GM12892 (cell line): ENCODE results near the gene CBR1.
"Not testable (repeated sequence)": the region's sequence is repeated elsewhere in the genome, so short reads cannot be mapped to it uniquely, and the experiment has no call there.

ENCODE experiments used
- DNase-seq: peaks from one replicate; pipeline ENCODE4 v3.0.0; 2011; ENCODE audit not compliant: insufficient read length
- FAIRE-seq: peaks from 2 replicates; lab custom pipeline; 2011; peaks lifted over from hg19 to GRCh38; lab: Jason Lieb, UNC
- POLR2A ChIP-seq: IDR thresholded peaks from 2 replicates; pipeline ENCODE4 v1.6.1; 2011; ENCODE audit warnings: low read depth, low read length, control low read depth
- POLR2AphosphoS5 ChIP-seq: IDR thresholded peaks from 2 replicates; pipeline ENCODE4 v1.6.1; 2011; ENCODE audit warnings: low read depth, low read length, control low read depth
- TAF1 ChIP-seq: IDR thresholded peaks from 2 replicates; pipeline ENCODE4 v1.6.1; 2011; ENCODE audit warnings: low read depth, mild to moderate bottlenecking, control low read depth, low read length, borderline replicate concordance

The CBR1 gene

GRCh38 chr21:36070999-36071398 is 1.2 kb downstream of the CBR1 start:
- TF ChIP-seq POLR2A (no peak), POLR2AphosphoS5 (no peak), TAF1 (no peak)
- DNase-seq (no peak), FAIRE-seq (no peak)

GRCh38 chr21:36072453-36073162 is 2.8 kb downstream of the CBR1 start:
- FAIRE-seq (no peak), DNase-seq (no peak)
- TF ChIP-seq POLR2AphosphoS5: no peak
- no peak for TF ChIP-seq POLR2A
- no peak for TF ChIP-seq TAF1

GRCh38 chr21:36073181-36073580 is 3.4 kb downstream of the CBR1 start:
- DNase-seq (no peak), FAIRE-seq (no peak)
- no peak for TF ChIP-seq TAF1
- no peak for TF ChIP-seq POLR2AphosphoS5
- no peak for TF ChIP-seq POLR2A

DNA sequence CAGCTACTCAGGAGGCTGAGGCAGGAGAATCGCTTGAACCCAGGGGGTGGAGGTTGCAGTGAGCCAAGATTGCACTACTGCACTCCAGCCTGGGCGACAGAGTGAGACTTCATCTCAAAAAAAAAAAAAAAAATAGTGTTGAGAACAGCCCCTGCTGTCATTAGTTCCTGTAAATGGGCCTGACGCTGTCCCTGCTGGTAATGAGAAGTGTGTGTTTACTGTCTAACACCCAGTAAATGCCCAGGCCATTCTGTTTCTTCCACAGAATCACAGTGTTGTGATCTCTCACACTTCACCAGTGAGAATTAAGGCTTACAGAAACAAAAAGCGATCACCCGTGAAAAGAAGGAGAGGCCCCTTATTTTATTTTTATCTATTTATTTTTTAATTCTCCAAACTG is 4.1 kb downstream of the CBR1 start:
- not testable (repeated sequence) for FAIRE-seq, DNase-seq

- TF ChIP-seq POLR2A (no peak), TAF1 (no peak)
- DNase-seq: no peak
- no peak for FAIRE-seq
Measured at GRCh38 chr21:36075171-36075570, 5.3 kb downstream of the CBR1 start.

DNA sequence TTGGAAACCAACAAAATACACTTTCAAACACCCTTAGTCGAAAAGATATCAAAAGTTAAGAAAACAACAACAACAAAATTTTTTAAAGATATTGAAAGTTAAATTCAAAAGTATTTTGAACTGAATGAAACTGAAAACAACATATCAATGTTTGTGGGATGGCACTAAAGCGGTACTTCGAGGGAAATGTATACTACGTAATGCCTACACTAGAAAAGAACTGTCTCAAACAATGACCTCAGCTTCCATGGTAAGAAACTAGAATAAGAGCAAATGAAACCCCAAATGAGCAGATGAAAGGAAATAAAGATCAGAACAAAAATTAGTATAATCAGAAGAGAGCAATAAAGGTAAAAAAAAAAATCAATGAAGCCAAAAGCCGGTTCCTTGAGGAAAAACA is 6.1 kb downstream of the CBR1 start:
- no peak for TF ChIP-seq POLR2A
- no peak for TF ChIP-seq TAF1
- TF ChIP-seq POLR2AphosphoS5: no peak
- FAIRE-seq (no peak), DNase-seq (no peak)

GRCh38 chr21:36076878-36077655 is 7.2 kb downstream of the CBR1 start:
- peak; percentile 5 for FAIRE-seq
- no peak for DNase-seq
- no peak for TF ChIP-seq POLR2AphosphoS5
- TF ChIP-seq TAF1: no peak
- TF ChIP-seq POLR2A: no peak

- DNase-seq (no peak), FAIRE-seq (peak; percentile 9)
- TF ChIP-seq TAF1 (no peak), POLR2A (no peak), POLR2AphosphoS5 (no peak)
Measured at GRCh38 chr21:36077758-36078157, 7.9 kb downstream of the CBR1 start.

GRCh38 chr21:36079010-36079649 is 9.3 kb downstream of the CBR1 start:
- no peak for FAIRE-seq
- no peak for DNase-seq
- TF ChIP-seq POLR2AphosphoS5 (no peak), TAF1 (no peak), POLR2A (no peak)

DNA sequence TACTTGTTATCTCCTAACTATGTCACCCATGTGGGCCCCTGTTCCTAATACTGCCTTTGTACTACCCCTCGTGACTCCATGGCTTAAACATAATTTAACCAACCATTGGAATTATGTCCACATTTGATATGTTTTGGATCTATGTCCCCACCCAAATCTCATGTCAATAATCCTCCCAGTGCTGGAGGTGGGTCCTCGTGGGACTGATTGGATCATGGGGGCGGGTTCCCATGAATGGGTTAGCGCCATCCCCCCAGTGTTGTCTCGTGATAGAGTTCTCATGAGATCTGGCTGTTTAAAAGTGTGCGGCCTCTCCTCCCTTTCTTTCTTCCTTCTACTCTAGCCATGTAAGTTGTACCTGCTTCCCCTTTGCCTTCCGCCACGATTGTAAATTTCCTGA is 9.8 kb downstream of the CBR1 start:
- TF ChIP-seq TAF1: no peak
- TF ChIP-seq POLR2A: no peak
- no peak for TF ChIP-seq POLR2AphosphoS5
- FAIRE-seq (no peak), DNase-seq (no peak)

- TF ChIP-seq POLR2AphosphoS5 (no peak), POLR2A (no peak), TAF1 (no peak)
- DNase-seq (no peak), FAIRE-seq (no peak)
Measured at GRCh38 chr21:36080386-36080785, 10.6 kb downstream of the CBR1 start.
